ENCODE results near the gene TGFBR2. TPM values are rescaled to one million over a fixed set of nuclear protein-coding genes. Genes with fewer than 3 reads are reported as not detected.

Gene TGFBR2
- total RNA-seq, 1 donor from 2014 or later = 68.7 TPM

GRCh38 chr3:30700702-30701321, 94.4 kb downstream of the TGFBR2 start:
- no peak for TF ChIP-seq CTCF (IDR thresholded peaks at IDR 0.05; ENCODE audit: unreplicated experiment)

GRCh38 chr3:30702038-30702827, 95.8 kb downstream of the TGFBR2 start:
- H3K9me3 Mint-ChIP-seq (ENCODE audit: unreplicated experiment) = peaks cover 7% of the 10 kb centered on the region
- peaks cover 29% of the 10 kb centered on the region for H3K36me3 Mint-ChIP-seq (ENCODE audit: low read depth, unreplicated experiment)
- no peak overlapping the region for H3K4me3 Mint-ChIP-seq (ENCODE audit: unreplicated experiment)
- DNase-seq (ENCODE audit: low spot score) = no peak
- H3K27ac Mint-ChIP-seq (ENCODE audit: unreplicated experiment) = no peak overlapping the region
- H3K27me3 Mint-ChIP-seq (ENCODE audit: unreplicated experiment) = peaks cover 2% of the 10 kb centered on the region
- no peak for TF ChIP-seq CTCF (IDR thresholded peaks at IDR 0.05; ENCODE audit: unreplicated experiment)
- H3K4me1 Mint-ChIP-seq (ENCODE audit: unreplicated experiment) = peaks cover 7% of the 10 kb centered on the region

More at GRCh38 chr3:30700702-30701321, 94.4 kb downstream of the TGFBR2 start:
- Mint-ChIP-seq H3K9me3 (ENCODE audit: unreplicated experiment) (peaks cover 7% of the 10 kb centered on the region), H3K27ac (ENCODE audit: unreplicated experiment) (no peak overlapping the region), H3K36me3 (ENCODE audit: low read depth, unreplicated experiment) (peaks cover 32% of the 10 kb centered on the region), H3K4me1 (ENCODE audit: unreplicated experiment) (peaks cover 13% of the 10 kb centered on the region), H3K27me3 (ENCODE audit: unreplicated experiment) (peaks cover 3% of the 10 kb centered on the region), H3K4me3 (ENCODE audit: unreplicated experiment) (no peak overlapping the region)
- DNase-seq (ENCODE audit: low spot score) = no peak

GRCh38 chr3:30702828-30703397, 96.5 kb downstream of the TGFBR2 start:
- Mint-ChIP-seq H3K4me3 (ENCODE audit: unreplicated experiment) (no peak overlapping the region), H3K9me3 (ENCODE audit: unreplicated experiment) (peaks cover 7% of the 10 kb centered on the region), H3K27ac (ENCODE audit: unreplicated experiment) (no peak overlapping the region), H3K36me3 (ENCODE audit: low read depth, unreplicated experiment) (peaks cover 28% of the 10 kb centered on the region), H3K4me1 (ENCODE audit: unreplicated experiment) (peaks cover 5% of the 10 kb centered on the region), H3K27me3 (ENCODE audit: unreplicated experiment) (peaks cover 1% of the 10 kb centered on the region)
- TF ChIP-seq CTCF (IDR thresholded peaks at IDR 0.05; ENCODE audit: unreplicated experiment) = no peak
- DNase-seq (ENCODE audit: low spot score) = no peak

- Mint-ChIP-seq H3K9me3 (ENCODE audit: unreplicated experiment) (peaks cover 7% of the 10 kb centered on the region), H3K36me3 (ENCODE audit: low read depth, unreplicated experiment) (peaks cover 25% of the 10 kb centered on the region), H3K4me1 (ENCODE audit: unreplicated experiment) (peaks cover 18% of the 10 kb centered on the region), H3K4me3 (ENCODE audit: unreplicated experiment) (no peak overlapping the region), H3K27ac (ENCODE audit: unreplicated experiment) (no peak overlapping the region), H3K27me3 (ENCODE audit: unreplicated experiment) (peaks cover 1% of the 10 kb centered on the region)
- no peak for TF ChIP-seq CTCF (IDR thresholded peaks at IDR 0.05; ENCODE audit: unreplicated experiment)
- DNase-seq (ENCODE audit: low spot score) = no peak
Measured at GRCh38 chr3:30704931-30705890, 98.8 kb downstream of the TGFBR2 start.
